ENCODE results near the gene NRXN3. TPM values are rescaled to one million over a fixed set of nuclear protein-coding genes. Genes with fewer than 3 reads are reported as not detected.
"Not testable (repeated sequence)": the region's sequence is repeated elsewhere in the genome, so short reads cannot be mapped to it uniquely, and the experiment has no call there.

Gene NRXN3
- total and polyA plus RNA-seq, 2 donors (not counting 1 experiment from before 2014, with no cell fraction given): 0.83 to 34.6 TPM

DNA sequence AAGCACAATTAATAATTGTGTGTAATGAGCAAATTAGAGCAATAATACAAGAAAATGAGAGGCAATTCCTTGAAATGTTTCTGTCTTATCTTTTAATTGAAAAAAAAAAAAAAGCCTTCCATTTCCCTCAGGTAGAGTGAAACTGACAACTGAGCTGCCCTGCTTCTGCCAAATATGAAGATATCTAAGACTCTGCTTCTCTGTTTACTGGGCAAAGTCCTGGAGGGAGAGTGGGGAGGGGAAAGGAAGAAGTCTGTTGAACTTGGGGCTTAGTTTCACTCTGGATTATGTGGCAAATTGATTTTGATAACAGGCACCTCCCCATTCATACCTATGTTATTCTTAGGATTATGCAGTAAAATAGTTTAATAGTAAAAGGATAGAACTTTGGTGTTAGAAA lies 364.9 kb downstream of the NRXN3 start:
- H3K27ac ChIP-seq (ENCODE audit: insufficient read depth, low read length): no peak overlapping the region
- H3K27me3 ChIP-seq (ENCODE audit: control insufficient read depth, insufficient read depth, low read length): no peaks in the 10 kb centered on the region
- H3K4me3 ChIP-seq (replicated peaks in 1 of 4; ENCODE audit: control extremely low read depth in 1 of 4, insufficient read depth in 1 of 4, low read depth in 3 of 4, low read length in 4 of 4): no peak overlapping the region
- no peaks in the 10 kb centered on the region for H4K20me1 ChIP-seq (ENCODE audit: control insufficient read depth, extremely low read depth, insufficient read depth, low read length)
- TF ChIP-seq, protein P1, sequence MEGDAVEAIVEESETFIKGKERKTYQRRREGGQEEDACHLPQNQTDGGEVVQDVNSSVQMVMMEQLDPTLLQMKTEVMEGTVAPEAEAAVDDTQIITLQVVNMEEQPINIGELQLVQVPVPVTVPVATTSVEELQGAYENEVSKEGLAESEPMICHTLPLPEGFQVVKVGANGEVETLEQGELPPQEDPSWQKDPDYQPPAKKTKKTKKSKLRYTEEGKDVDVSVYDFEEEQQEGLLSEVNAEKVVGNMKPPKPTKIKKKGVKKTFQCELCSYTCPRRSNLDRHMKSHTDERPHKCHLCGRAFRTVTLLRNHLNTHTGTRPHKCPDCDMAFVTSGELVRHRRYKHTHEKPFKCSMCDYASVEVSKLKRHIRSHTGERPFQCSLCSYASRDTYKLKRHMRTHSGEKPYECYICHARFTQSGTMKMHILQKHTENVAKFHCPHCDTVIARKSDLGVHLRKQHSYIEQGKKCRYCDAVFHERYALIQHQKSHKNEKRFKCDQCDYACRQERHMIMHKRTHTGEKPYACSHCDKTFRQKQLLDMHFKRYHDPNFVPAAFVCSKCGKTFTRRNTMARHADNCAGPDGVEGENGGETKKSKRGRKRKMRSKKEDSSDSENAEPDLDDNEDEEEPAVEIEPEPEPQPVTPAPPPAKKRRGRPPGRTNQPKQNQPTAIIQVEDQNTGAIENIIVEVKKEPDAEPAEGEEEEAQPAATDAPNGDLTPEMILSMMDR (conservative IDR thresholded peaks at IDR 0.05 in 1 of 2, IDR thresholded peaks at IDR 0.05 in 1 of 2; ENCODE audit: low read depth in 1 of 2, low read length in 2 of 2): no peak
- no peak for TF ChIP-seq EZH2 (IDR thresholded peaks at IDR 0.05; ENCODE audit: low read length, missing control alignments)
- no peaks in the 10 kb centered on the region for H3K9me3 ChIP-seq (ENCODE audit: control insufficient read depth, insufficient read depth, low read depth, low read length)
- no peaks in the 10 kb centered on the region for H3K36me3 ChIP-seq (ENCODE audit: control insufficient read depth, insufficient read depth, low read length)
- no peaks in the 10 kb centered on the region for H3K4me1 ChIP-seq (ENCODE audit: control insufficient read depth, extremely low read depth, insufficient read depth, low read length)
- H3K79me2 ChIP-seq (ENCODE audit: control insufficient read depth, insufficient read depth, low read length): no peaks in the 10 kb centered on the region
- no peak overlapping the region for H3K4me2 ChIP-seq (ENCODE audit: extremely low read depth, insufficient read depth, low read length)
- H3K9ac ChIP-seq (ENCODE audit: insufficient read depth, low read length): no peak overlapping the region
- DNase-seq (ENCODE audit: low read depth in 2 of 2): no peak
- no peak overlapping the region for H2AFZ ChIP-seq (ENCODE audit: low read length)

DNA sequence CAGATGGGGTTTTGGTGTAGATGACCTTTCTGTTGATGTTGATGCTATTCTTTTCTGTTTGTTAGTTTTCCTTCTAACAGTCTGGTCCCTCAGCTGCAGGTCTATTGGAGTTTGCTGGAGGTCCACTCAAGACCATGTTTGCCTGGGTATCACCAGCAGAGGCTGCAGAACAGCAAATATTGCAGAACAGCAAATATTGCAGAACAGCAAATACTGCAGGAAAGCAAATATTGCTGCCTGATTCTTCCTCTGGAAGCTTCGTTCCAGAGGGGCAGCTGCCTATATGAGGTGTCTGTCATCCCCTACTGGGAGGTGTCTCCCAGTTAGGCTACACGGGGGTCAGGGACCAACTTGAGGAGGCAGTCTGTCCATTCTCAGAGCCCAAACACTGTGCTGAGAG lies 371.6 kb downstream of the NRXN3 start:
- H3K27me3 ChIP-seq (ENCODE audit: control insufficient read depth, insufficient read depth, low read length); H3K4me3 ChIP-seq (replicated peaks in 1 of 4; ENCODE audit: control extremely low read depth in 1 of 4, insufficient read depth in 1 of 4, low read depth in 3 of 4, low read length in 4 of 4); DNase-seq (ENCODE audit: low read depth in 2 of 2); H3K27ac ChIP-seq (ENCODE audit: insufficient read depth, low read length); H2AFZ ChIP-seq (ENCODE audit: low read length); H3K79me2 ChIP-seq (ENCODE audit: control insufficient read depth, insufficient read depth, low read length); H3K4me1 ChIP-seq (ENCODE audit: control insufficient read depth, extremely low read depth, insufficient read depth, low read length); H4K20me1 ChIP-seq (ENCODE audit: control insufficient read depth, extremely low read depth, insufficient read depth, low read length); H3K9me3 ChIP-seq (ENCODE audit: control insufficient read depth, insufficient read depth, low read depth, low read length); H3K4me2 ChIP-seq (ENCODE audit: extremely low read depth, insufficient read depth, low read length); H3K9ac ChIP-seq (ENCODE audit: insufficient read depth, low read length); H3K36me3 ChIP-seq (ENCODE audit: control insufficient read depth, insufficient read depth, low read length): not testable (repeated sequence)

DNA sequence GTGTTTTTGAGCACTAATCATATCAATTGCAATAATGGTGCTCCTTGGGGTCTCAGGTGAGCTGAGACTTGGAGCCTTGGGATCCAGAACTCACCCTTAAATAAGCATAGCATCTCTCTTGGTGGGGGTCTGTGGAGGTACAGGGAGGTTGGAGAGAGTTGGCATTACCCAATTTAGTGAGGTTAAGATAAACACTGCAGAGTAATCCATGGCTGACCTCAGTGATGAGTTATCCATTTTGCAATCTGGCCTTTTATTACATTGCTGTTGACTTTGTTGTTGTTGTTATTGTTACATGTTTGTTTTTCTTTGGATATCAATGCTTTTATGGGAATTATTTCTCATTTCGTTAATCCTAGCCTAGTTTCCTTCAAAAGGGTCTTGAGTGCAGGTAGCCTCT lies 373.3 kb downstream of the NRXN3 start:
- Histone ChIP-seq H3K4me1 (ENCODE audit: control insufficient read depth, extremely low read depth, insufficient read depth, low read length) (no peaks in the 10 kb centered on the region), H3K4me3 (replicated peaks in 1 of 4; ENCODE audit: control extremely low read depth in 1 of 4, insufficient read depth in 1 of 4, low read depth in 3 of 4, low read length in 4 of 4) (no peak overlapping the region), H3K27ac (ENCODE audit: insufficient read depth, low read length) (no peak overlapping the region), H3K36me3 (ENCODE audit: control insufficient read depth, insufficient read depth, low read length) (no peaks in the 10 kb centered on the region), H3K9me3 (ENCODE audit: control insufficient read depth, insufficient read depth, low read depth, low read length) (no peaks in the 10 kb centered on the region), H3K9ac (ENCODE audit: insufficient read depth, low read length) (no peak overlapping the region), H3K4me2 (ENCODE audit: extremely low read depth, insufficient read depth, low read length) (no peak overlapping the region), H2AFZ (ENCODE audit: low read length) (no peak overlapping the region), H3K27me3 (ENCODE audit: control insufficient read depth, insufficient read depth, low read length) (no peaks in the 10 kb centered on the region), H3K79me2 (ENCODE audit: control insufficient read depth, insufficient read depth, low read length) (no peaks in the 10 kb centered on the region), H4K20me1 (ENCODE audit: control insufficient read depth, extremely low read depth, insufficient read depth, low read length) (no peaks in the 10 kb centered on the region)
- DNase-seq (ENCODE audit: low read depth in 2 of 2): no peak
- TF ChIP-seq EZH2 (IDR thresholded peaks at IDR 0.05; ENCODE audit: low read length, missing control alignments): no peak
- TF ChIP-seq, protein P1 (conservative IDR thresholded peaks at IDR 0.05 in 1 of 2, IDR thresholded peaks at IDR 0.05 in 1 of 2; ENCODE audit: low read depth in 1 of 2, low read length in 2 of 2): no peak

All from fibroblast of lung (primary cell).